Osteocyte (in vitro differentiated cells): ENCODE results near the gene APOBEC3F. TPM values are rescaled to one million over a fixed set of nuclear protein-coding genes. Genes with fewer than 3 reads are reported as not detected.
"Not testable (repeated sequence)": the region's sequence is repeated elsewhere in the genome, so short reads cannot be mapped to it uniquely, and the experiment has no call there.

Source experiments
- DNase-seq: peaks from one replicate; pipeline ENCODE4 v3.0.0; 2021; ENCODE audit warnings: mixed read lengths; ENCODE audit not compliant: unreplicated experiment; ENCODE audit errors: extremely low spot score
- H3K27ac Mint-ChIP-seq: one replicate; pipeline ENCODE4 v1.8.0; 2021; ENCODE audit warnings: mild to moderate bottlenecking, mixed read lengths; ENCODE audit not compliant: unreplicated experiment
- H3K27me3 Mint-ChIP-seq: one replicate; pipeline ENCODE4 v1.8.0; 2021; ENCODE audit warnings: mixed read lengths; ENCODE audit not compliant: unreplicated experiment
- H3K36me3 Mint-ChIP-seq: one replicate; pipeline ENCODE4 v1.8.0; 2021; ENCODE audit warnings: mixed read lengths; ENCODE audit not compliant: unreplicated experiment
- H3K4me1 Mint-ChIP-seq: one replicate; pipeline ENCODE4 v1.8.0; 2021; ENCODE audit warnings: mixed read lengths; ENCODE audit not compliant: unreplicated experiment
- H3K4me3 Mint-ChIP-seq: one replicate; pipeline ENCODE4 v1.8.0; 2021; ENCODE audit warnings: mild to moderate bottlenecking, moderate library complexity, mixed read lengths; ENCODE audit not compliant: unreplicated experiment
- H3K9me3 Mint-ChIP-seq: one replicate; pipeline ENCODE4 v1.8.0; 2021; ENCODE audit warnings: mixed read lengths; ENCODE audit not compliant: unreplicated experiment
- long read RNA-seq: library from polyadenylated mRNA; unstranded; transcript quantifications from one replicate; pipeline ENCODE4 v2.0.0, GENCODE V29; 2021
- total RNA-seq: library from RNA; stranded (reverse); gene quantifications from 2 replicates; pipeline ENCODE4 v1.2.1, GENCODE V29; 2021
- TF ChIP-seq, protein P1 (sequence below): fragments of 200-600 bp; sonication (generic); IDR thresholded peaks from 2 replicates; pipeline ENCODE4 v1.5.0; 2021; ENCODE audit warnings: antibody characterized with exemption, mild to moderate bottlenecking, moderate library complexity

The APOBEC3F gene
- total RNA-seq: 9.9 and 13.0 TPM in 2 replicates
- long read RNA-seq, partial matches to known transcripts: 1 of 6 reads
- long read RNA-seq, other reads (novel, unspliced or antisense): 3 of 6 reads

GRCh38 chr22:39040538-39041296 lies at the start of gene APOBEC3F:
TSS of gene APOBEC3F (plus strand) at chr22:39040864. CDS start at chr22:39040961, 97 bp downstream.
- H3K4me3 Mint-ChIP-seq: peak within 1 kb of the TSS; percentile 86
- peak within 1 kb of the TSS; percentile 91 for H3K27ac Mint-ChIP-seq
- H3K36me3 Mint-ChIP-seq, H3K9me3 Mint-ChIP-seq, H3K27me3 Mint-ChIP-seq, DNase-seq: not testable (repeated sequence)
- peaks cover 14% of the 10 kb centered on the region for H3K4me1 Mint-ChIP-seq

- not testable (repeated sequence) for H3K36me3 Mint-ChIP-seq, H3K4me3 Mint-ChIP-seq, H3K27ac Mint-ChIP-seq, H3K27me3 Mint-ChIP-seq, H3K4me1 Mint-ChIP-seq, H3K9me3 Mint-ChIP-seq, DNase-seq
Measured at GRCh38 chr22:38992871-38993371, 47.7 kb upstream of the APOBEC3F start.

GRCh38 chr22:38996105-38996504 lies 44.6 kb upstream of the APOBEC3F start:
- H3K4me3 Mint-ChIP-seq: no peak overlapping the region
- H3K36me3 Mint-ChIP-seq: no peaks in the 10 kb centered on the region
- TF ChIP-seq, protein P1, sequence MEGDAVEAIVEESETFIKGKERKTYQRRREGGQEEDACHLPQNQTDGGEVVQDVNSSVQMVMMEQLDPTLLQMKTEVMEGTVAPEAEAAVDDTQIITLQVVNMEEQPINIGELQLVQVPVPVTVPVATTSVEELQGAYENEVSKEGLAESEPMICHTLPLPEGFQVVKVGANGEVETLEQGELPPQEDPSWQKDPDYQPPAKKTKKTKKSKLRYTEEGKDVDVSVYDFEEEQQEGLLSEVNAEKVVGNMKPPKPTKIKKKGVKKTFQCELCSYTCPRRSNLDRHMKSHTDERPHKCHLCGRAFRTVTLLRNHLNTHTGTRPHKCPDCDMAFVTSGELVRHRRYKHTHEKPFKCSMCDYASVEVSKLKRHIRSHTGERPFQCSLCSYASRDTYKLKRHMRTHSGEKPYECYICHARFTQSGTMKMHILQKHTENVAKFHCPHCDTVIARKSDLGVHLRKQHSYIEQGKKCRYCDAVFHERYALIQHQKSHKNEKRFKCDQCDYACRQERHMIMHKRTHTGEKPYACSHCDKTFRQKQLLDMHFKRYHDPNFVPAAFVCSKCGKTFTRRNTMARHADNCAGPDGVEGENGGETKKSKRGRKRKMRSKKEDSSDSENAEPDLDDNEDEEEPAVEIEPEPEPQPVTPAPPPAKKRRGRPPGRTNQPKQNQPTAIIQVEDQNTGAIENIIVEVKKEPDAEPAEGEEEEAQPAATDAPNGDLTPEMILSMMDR: no peak
- no peak overlapping the region for H3K27ac Mint-ChIP-seq
- H3K9me3 Mint-ChIP-seq: peaks cover 4% of the 10 kb centered on the region
- H3K4me1 Mint-ChIP-seq: no peaks in the 10 kb centered on the region
- H3K27me3 Mint-ChIP-seq: peaks cover 15% of the 10 kb centered on the region
- no peak for DNase-seq

GRCh38 chr22:38997518-38997917 lies 43.1 kb upstream of the APOBEC3F start:
- DNase-seq: no peak
- Mint-ChIP-seq H3K36me3 (no peaks in the 10 kb centered on the region), H3K27ac (no peak overlapping the region), H3K27me3 (peaks cover 15% of the 10 kb centered on the region), H3K4me3 (no peak overlapping the region), H3K9me3 (peaks cover 4% of the 10 kb centered on the region), H3K4me1 (no peaks in the 10 kb centered on the region)
- TF ChIP-seq, protein P1: no peak

GRCh38 chr22:39003165-39003638 lies 37.5 kb upstream of the APOBEC3F start:
- peaks cover 5% of the 10 kb centered on the region for H3K4me1 Mint-ChIP-seq

More at GRCh38 chr22:39003165-39003638, 37.5 kb upstream of the APOBEC3F start:
- TF ChIP-seq, protein P1: peak; percentile 80
- no peak overlapping the region for H3K27ac Mint-ChIP-seq
- DNase-seq: peak; percentile 90
- peaks cover 12% of the 10 kb centered on the region for H3K27me3 Mint-ChIP-seq
- no peak overlapping the region for H3K4me3 Mint-ChIP-seq
- no peaks in the 10 kb centered on the region for H3K36me3 Mint-ChIP-seq
- peaks cover under 1% of the 10 kb centered on the region for H3K9me3 Mint-ChIP-seq
